K562 (cell line): ENCODE measurements around the gene UBR3.

Experiments
- ZSCAN29 ChIP-seq: fragments of 450-650 bp; IDR thresholded peaks from 2 replicates; pipeline ENCODE4 v1.6.1; 2017
- TF ChIP-seq, protein P1 (sequence below): sonication (generic); formaldehyde crosslinking; IDR thresholded peaks from 2 replicates; pipeline ENCODE4 v1.8.1; 2023; ENCODE audit warnings: mild to moderate bottlenecking, missing genetic modification reagents, moderate library complexity

DNA sequence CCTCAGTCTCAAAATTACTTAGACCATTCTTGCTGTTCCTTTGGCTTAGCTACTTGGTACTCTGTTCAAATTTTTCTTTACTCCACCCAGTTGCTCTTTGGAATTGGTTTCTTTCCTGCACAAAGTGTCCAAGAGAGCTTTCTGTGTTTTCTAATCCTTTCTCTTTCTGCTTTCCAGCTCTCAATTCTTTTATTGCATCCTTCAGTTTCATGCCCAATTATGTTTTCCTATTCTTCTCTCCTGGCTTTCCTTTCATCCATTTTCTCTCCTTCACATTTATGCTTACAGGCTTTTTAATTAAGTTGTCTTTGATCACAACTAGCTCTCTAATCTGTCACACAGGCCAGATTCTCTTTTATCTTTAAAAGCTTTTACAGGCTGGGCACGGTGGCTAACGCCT is 38.2 kb downstream of the UBR3 start:
- TF ChIP-seq, protein P1, sequence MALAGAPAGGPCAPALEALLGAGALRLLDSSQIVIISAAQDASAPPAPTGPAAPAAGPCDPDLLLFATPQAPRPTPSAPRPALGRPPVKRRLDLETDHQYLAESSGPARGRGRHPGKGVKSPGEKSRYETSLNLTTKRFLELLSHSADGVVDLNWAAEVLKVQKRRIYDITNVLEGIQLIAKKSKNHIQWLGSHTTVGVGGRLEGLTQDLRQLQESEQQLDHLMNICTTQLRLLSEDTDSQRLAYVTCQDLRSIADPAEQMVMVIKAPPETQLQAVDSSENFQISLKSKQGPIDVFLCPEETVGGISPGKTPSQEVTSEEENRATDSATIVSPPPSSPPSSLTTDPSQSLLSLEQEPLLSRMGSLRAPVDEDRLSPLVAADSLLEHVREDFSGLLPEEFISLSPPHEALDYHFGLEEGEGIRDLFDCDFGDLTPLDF (CRISPR knock-in tag), result no peak
- TF ChIP-seq ZSCAN29, result no peak
